Urinary bladder (tissue), 4 donors: ENCODE results near the gene DNAJC9. TPM values are rescaled to one million over a fixed set of nuclear protein-coding genes. Genes with fewer than 3 reads are reported as not detected.
"Not testable (repeated sequence)": the region's sequence is repeated elsewhere in the genome, so short reads cannot be mapped to it uniquely, and the experiment has no call there.

ENCODE experiments used
- DNase-seq: peaks from one replicate; pipeline ENCODE4 v3.0.0-alpha.2; 2015; ENCODE audit errors: extremely low spot score
- H3K27ac ChIP-seq: one replicate; pipeline ENCODE4 v1.5.1; 2013; ENCODE audit warnings: low read depth, mild to moderate bottlenecking, moderate library complexity
- H3K36me3 ChIP-seq: one replicate; pipeline ENCODE4 v1.6.1; 2013; ENCODE audit warnings: mild to moderate bottlenecking, moderate library complexity; ENCODE audit not compliant: insufficient read depth
- H3K4me1 ChIP-seq: one replicate; pipeline ENCODE4 v1.6.1; 2013; ENCODE audit warnings: mild to moderate bottlenecking, moderate library complexity; ENCODE audit not compliant: insufficient read depth
- H3K4me3 ChIP-seq: one replicate; pipeline ENCODE4 v1.5.1; 2013; ENCODE audit warnings: low read depth, low read length
- WGBS: extraction: QIAGEN DNeasy Blood & Tissue Kit; methylation state at CpG from one replicate; pipeline ENCODE4 v1.1.7; 2013; 5-methylcytosine and 5-hydroxymethylcytosine counted together
- polyA plus RNA-seq: library from polyadenylated mRNA; stranded (reverse); fragments of 200-250 nt; gene quantifications from one replicate; pipeline ENCODE4 v1.2.3, GENCODE V29; 2013
- total RNA-seq: library from RNA; depleted of rRNA; stranded (reverse); fragments of >200 nt; gene quantifications from one replicate; pipeline ENCODE4 v1.2.3, GENCODE V29; 2014
- donor health status: healthy with polysubstance abuse.
- donor health status: healthy.

The DNAJC9 gene
- 27.8 TPM for total RNA-seq
- polyA plus RNA-seq = 12.7 TPM

GRCh38 chr10:73246646-73247508, at the start of gene DNAJC9:
Gene DNAJC9 (minus strand): TSS chr10:73247255. CDS start chr10:73247189, 66 bp downstream.
- Histone ChIP-seq H3K4me1 (no peaks in the 10 kb centered on the region), H3K4me3 (peak within 1 kb of the TSS; percentile 79), H3K36me3 (no peaks in the 10 kb centered on the region), H3K27ac (peak within 1 kb of the TSS; percentile 81)
- WGBS = under 1% methylated on average over 78 of the region's 78 CpGs
- DNase-seq = peak; percentile 85

DNA sequence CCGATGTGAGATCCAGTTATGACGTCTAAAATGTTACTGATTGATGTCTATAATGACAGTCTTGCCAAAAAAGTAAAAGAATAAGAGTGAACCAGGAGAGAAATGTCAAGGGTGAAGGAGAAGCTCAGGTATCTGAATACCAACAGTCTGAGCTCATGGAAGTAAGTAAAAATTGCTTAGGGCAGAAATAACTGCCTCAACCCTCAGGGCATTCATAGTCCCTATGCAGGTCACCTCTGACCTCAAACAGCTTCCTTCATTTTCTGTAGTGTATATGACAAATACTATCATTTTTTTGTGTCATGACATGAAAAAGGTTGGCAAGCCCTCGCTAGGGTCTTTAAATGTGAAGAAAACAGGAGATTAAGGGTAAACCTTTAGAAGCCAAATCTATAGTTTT, 46.4 kb upstream of the DNAJC9 start:
- H3K36me3 ChIP-seq = no peaks in the 10 kb centered on the region
- no peak overlapping the region for H3K4me3 ChIP-seq
- H3K4me1 ChIP-seq = no peaks in the 10 kb centered on the region
- WGBS = 79% methylated on average over 3 of the region's 3 CpGs
- DNase-seq = no peak
- H3K27ac ChIP-seq = no peak overlapping the region

GRCh38 chr10:73289958-73290357, 42.9 kb upstream of the DNAJC9 start:
- H3K27ac ChIP-seq = no peak overlapping the region
- no peaks in the 10 kb centered on the region for H3K4me1 ChIP-seq
- H3K4me3 ChIP-seq = no peak overlapping the region
- no peak for DNase-seq
- H3K36me3 ChIP-seq = no peaks in the 10 kb centered on the region
- WGBS = 98% methylated on average over 1 of the region's 1 CpG

GRCh38 chr10:73287441-73287840, 40.4 kb upstream of the DNAJC9 start:
- Histone ChIP-seq H3K4me1 (no peaks in the 10 kb centered on the region), H3K36me3 (no peaks in the 10 kb centered on the region), H3K4me3 (no peak overlapping the region), H3K27ac (no peak overlapping the region)
- WGBS = 77% methylated on average over 1 of the region's 1 CpG
- no peak for DNase-seq

- Histone ChIP-seq H3K4me1 (no peaks in the 10 kb centered on the region), H3K27ac (no peak overlapping the region), H3K4me3 (no peak overlapping the region), H3K36me3 (no peaks in the 10 kb centered on the region)
- DNase-seq = no peak
- WGBS = 88% methylated on average over 3 of the region's 3 CpGs
These were observed 34.0 kb upstream of the DNAJC9 start for GRCh38 chr10:73281097-73281496.

GRCh38 chr10:73264423-73264822, 17.4 kb upstream of the DNAJC9 start:
- 91% methylated on average over 2 of the region's 2 CpGs for WGBS
- no peak for DNase-seq
- no peak overlapping the region for H3K4me3 ChIP-seq

DNA sequence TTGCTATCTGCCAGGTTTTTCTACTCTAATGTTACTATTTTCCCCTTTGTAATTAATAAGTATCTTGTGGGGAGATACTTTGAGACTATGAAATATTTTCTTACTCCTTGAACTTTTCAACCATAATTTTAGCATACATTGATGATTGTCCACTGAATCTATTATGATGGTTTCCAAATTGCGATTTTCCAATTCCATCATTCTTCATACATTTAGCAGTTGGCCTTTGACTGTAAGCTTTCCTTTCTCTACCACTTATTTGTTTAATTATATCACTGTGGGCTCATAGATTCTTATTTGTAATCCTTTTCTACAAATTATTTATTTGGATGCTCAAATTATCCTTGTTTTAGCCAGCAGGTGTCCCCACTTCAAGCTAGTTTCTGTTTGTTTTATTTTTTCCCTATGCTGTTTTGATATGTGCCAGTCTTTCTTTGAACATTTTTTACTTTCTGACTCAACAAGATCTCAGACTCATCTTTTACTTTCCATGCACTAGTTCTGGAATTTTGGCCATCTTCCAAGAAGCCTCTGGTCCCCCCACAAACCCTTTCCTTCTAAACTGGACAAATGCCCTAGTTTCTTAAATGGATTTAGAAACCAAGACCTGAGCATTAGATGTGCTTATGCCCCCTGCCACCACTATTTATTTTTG, 16.8 kb upstream of the DNAJC9 start:
- Histone ChIP-seq H3K4me1 (no peaks in the 10 kb centered on the region), H3K4me3 (no peak overlapping the region), H3K36me3 (peaks cover 2% of the 10 kb centered on the region), H3K27ac (no peak overlapping the region)
- DNase-seq = no peak
- 61% methylated on average over 1 of the region's 1 CpG for WGBS

More at GRCh38 chr10:73264423-73264822, 17.4 kb upstream of the DNAJC9 start:
- Histone ChIP-seq H3K36me3 (peaks cover 2% of the 10 kb centered on the region), H3K27ac (no peak overlapping the region), H3K4me1 (no peaks in the 10 kb centered on the region)

GRCh38 chr10:73262880-73263555, 16.0 kb upstream of the DNAJC9 start:
- no peak for DNase-seq
- Histone ChIP-seq H3K36me3 (peaks cover 2% of the 10 kb centered on the region), H3K27ac (no peak overlapping the region), H3K4me1 (no peaks in the 10 kb centered on the region), H3K4me3 (no peak overlapping the region)
- WGBS = 57% methylated on average over 5 of the region's 5 CpGs

- DNase-seq = no peak
- Histone ChIP-seq H3K27ac (no peak overlapping the region), H3K36me3 (peaks cover 2% of the 10 kb centered on the region), H3K4me1 (no peaks in the 10 kb centered on the region), H3K4me3 (no peak overlapping the region)
- WGBS = 66% methylated on average over 4 of the region's 4 CpGs
These were observed 15.2 kb upstream of the DNAJC9 start for GRCh38 chr10:73262105-73262730.

DNA sequence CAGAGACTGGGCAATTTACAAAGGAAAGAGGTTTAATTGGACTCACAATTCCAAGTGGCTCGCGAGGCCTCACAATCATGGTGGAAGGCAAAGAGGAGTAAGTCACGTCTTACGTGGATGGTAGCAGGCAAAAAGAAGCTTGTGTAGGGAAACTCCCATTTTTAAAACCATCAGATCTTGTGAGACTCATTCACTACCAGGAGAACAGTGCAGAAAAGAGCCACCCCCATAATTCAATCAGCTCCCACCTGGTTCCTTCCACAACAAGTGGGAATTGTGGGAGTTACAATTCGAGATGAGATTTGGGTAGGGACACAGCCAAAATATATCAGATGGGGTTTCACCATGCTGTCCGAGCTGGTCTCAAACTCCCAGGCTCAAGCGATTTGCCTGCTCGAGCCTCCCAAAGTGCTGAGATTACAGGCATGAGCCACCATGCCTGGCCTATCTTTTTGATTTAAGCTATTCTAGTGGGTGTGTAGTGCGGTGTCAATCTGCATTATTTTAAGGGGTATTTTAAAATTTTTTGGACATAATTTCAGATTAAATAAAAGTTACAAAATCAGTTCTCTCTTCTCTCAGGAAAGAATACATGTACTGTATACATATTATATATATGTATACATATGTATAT, 14.4 kb upstream of the DNAJC9 start:
- WGBS = 89% methylated on average over 9 of the region's 9 CpGs
- no peaks in the 10 kb centered on the region for H3K4me1 ChIP-seq
- H3K4me3 ChIP-seq = no peak overlapping the region
- no peak overlapping the region for H3K27ac ChIP-seq
- no peaks in the 10 kb centered on the region for H3K36me3 ChIP-seq
- no peak for DNase-seq

DNA sequence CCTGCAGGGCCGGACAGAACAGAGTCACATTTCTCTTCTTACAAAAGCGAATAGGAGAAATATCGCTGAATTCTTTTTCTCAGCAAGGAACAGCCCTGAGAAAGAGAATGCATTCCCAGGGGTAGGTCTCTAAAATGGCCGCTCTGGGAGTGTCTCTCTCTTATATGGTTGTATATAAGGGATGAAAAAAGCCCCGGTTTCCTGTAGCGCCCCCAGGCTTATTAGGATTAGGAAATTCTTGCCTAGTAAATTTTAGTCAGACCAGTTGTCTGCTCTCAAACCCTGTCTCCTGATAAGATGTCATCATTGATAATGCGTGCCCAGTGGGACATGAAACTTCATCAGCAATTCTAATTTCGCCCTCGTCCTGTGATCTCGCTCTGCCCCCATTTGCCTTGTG, 11.6 kb upstream of the DNAJC9 start:
- H3K27ac ChIP-seq, H3K36me3 ChIP-seq, H3K4me1 ChIP-seq, DNase-seq, H3K4me3 ChIP-seq: not testable (repeated sequence)
- 93% methylated on average over 10 of the region's 10 CpGs for WGBS

DNA sequence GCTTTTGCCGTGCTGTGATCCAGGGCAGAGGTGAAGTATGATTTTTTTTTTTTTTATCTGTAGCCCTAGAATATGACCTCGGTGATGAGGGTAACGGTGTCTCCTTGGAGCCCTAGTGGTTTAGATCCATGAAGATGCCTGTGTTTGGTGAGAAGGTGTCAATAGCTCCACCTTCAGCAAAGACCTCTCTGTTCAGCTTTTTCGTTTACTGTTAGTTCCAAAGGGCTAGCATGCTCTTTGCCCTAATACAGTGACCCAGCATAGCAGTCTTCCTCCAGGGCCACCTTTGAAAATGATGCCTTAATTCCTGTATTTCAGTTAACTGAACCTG, 6.1 kb upstream of the DNAJC9 start:
- Histone ChIP-seq H3K36me3 (no peaks in the 10 kb centered on the region), H3K4me3 (peak overlapping the region; percentile 73), H3K27ac (no peak overlapping the region), H3K4me1 (no peaks in the 10 kb centered on the region)
- no peak for DNase-seq
- 0% methylated on average over 4 of the region's 4 CpGs for WGBS
